ENCODE data around the gene TGM2. TPM values are rescaled to one million over a fixed set of nuclear protein-coding genes. Genes with fewer than 3 reads are reported as not detected.

Gene TGM2
- total and polyA plus RNA-seq, 10 donors = 9.3 to 167 (median 69.8) TPM

GRCh38 chr20:38156280-38156679 lies 8.8 kb downstream of the TGM2 start:
- no peaks in the 10 kb centered on the region for H3K27me3 ChIP-seq (replicated peaks in 1 of 7)
- WGBS, 5 donors = 88 to 96% (median 93%) methylated on average over 3 to 6 of the region's 6 CpGs
- peaks cover 0 to 35% (median 0%) of the 10 kb centered on the region in 6 donors for H3K36me3 ChIP-seq
- H3K27ac ChIP-seq = no peak overlapping the region
- no peaks in the 10 kb centered on the region for H3K9me3 ChIP-seq
- TF ChIP-seq POLR2A (IDR thresholded peaks at IDR 0.05) (no peak), POLR2AphosphoS5 (IDR thresholded peaks at IDR 0.05) (no peak)
- TF ChIP-seq, protein P1, sequence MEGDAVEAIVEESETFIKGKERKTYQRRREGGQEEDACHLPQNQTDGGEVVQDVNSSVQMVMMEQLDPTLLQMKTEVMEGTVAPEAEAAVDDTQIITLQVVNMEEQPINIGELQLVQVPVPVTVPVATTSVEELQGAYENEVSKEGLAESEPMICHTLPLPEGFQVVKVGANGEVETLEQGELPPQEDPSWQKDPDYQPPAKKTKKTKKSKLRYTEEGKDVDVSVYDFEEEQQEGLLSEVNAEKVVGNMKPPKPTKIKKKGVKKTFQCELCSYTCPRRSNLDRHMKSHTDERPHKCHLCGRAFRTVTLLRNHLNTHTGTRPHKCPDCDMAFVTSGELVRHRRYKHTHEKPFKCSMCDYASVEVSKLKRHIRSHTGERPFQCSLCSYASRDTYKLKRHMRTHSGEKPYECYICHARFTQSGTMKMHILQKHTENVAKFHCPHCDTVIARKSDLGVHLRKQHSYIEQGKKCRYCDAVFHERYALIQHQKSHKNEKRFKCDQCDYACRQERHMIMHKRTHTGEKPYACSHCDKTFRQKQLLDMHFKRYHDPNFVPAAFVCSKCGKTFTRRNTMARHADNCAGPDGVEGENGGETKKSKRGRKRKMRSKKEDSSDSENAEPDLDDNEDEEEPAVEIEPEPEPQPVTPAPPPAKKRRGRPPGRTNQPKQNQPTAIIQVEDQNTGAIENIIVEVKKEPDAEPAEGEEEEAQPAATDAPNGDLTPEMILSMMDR (IDR thresholded peaks at IDR 0.05 in 8 of 11, conservative IDR thresholded peaks at IDR 0.05 in 3 of 11) = no peak
- H3K4me3 ChIP-seq = no peak overlapping the region
- peaks cover 23 to 92% (median 59%) of the 10 kb centered on the region in 6 donors for H3K4me1 ChIP-seq
- DNase-seq = no peak
- intact Hi-C loops (cut with DNase I; ENCODE audit: low total_unique reads) = no loop called here

DNA sequence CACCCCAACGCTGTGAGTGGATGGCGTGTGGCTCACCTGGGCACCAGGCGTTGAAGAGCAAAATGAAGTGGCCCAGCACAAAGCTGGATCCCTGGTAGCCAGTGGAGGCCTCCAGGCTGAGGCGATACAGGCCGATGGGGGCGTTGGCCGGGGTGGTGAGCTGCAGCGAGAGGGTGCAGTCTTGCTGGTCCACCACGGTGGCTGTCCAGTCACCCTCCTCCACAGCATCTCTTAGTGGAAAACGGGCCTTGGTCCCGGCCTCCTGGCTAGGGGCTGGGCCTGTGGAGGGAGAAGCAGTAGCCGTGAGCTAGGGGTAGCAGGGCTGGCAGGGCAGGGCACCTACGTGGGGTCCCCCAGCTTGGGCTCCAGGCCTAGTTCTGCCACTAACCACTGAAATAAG lies 9.3 kb downstream of the TGM2 start:
- Histone ChIP-seq H3K27ac (peak overlapping the region in 1 of 8 donors; percentile 83), H3K4me1 (peaks cover 27 to 92% (median 62%) of the 10 kb centered on the region in 6 donors), H3K4me3 (no peak overlapping the region), H3K36me3 (peaks cover 0 to 32% (median under 1%) of the 10 kb centered on the region in 6 donors), H3K9me3 (no peaks in the 10 kb centered on the region), H3K27me3 (replicated peaks in 1 of 7) (no peaks in the 10 kb centered on the region)
- intact Hi-C loops (cut with DNase I; ENCODE audit: low total_unique reads) = no loop called here
- TF ChIP-seq POLR2A (IDR thresholded peaks at IDR 0.05) (no peak), POLR2AphosphoS5 (IDR thresholded peaks at IDR 0.05) (no peak)
- TF ChIP-seq, protein P1 (IDR thresholded peaks at IDR 0.05 in 8 of 11, conservative IDR thresholded peaks at IDR 0.05 in 3 of 11) = no peak
- 83 to 95% (median 92%) methylated on average over 13 of the region's 13 CpGs for WGBS, 5 donors
- no peak for DNase-seq

DNA sequence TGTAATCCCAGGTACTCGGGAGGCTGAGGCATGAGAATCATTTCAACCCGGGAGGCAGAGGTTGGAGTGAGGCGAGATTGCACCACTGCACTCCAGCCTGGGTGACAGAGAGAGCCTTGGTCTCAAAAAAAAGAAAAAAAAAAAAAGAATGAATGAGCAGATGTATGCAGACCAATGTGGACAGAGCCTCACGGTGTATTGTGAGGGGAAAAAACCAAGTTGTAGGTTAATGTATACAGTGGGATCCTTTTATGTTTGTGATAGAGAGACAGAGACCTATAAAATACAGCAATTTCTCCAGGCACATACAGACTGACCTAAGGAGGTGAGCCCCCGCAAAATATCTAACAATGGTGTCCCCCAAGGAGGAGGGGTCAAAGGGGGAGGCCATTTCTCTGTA lies 11.7 kb downstream of the TGM2 start:
- TF ChIP-seq, protein P1 (IDR thresholded peaks at IDR 0.05 in 8 of 11, conservative IDR thresholded peaks at IDR 0.05 in 3 of 11) = no peak
- no peak for TF ChIP-seq POLR2AphosphoS5 (IDR thresholded peaks at IDR 0.05)
- no peak for TF ChIP-seq POLR2A (IDR thresholded peaks at IDR 0.05)
- H3K36me3 ChIP-seq = peaks cover 0 to 43% (median 5%) of the 10 kb centered on the region in 6 donors
- peaks cover 23 to 91% (median 53%) of the 10 kb centered on the region in 6 donors for H3K4me1 ChIP-seq
- DNase-seq = no peak
- intact Hi-C loops (cut with DNase I; ENCODE audit: low total_unique reads) = no loop called here
- H3K27me3 ChIP-seq (replicated peaks in 1 of 7) = no peaks in the 10 kb centered on the region
- H3K4me3 ChIP-seq = no peak overlapping the region
- no peaks in the 10 kb centered on the region for H3K9me3 ChIP-seq
- 88 to 98% (median 91%) methylated on average over 5 of the region's 5 CpGs for WGBS, 5 donors
- peak overlapping the region in 7 of 8 donors; percentile 65 to 87 (median 77) for H3K27ac ChIP-seq

GRCh38 chr20:38152621-38153221 lies 12.3 kb downstream of the TGM2 start:
- Histone ChIP-seq H3K9me3 (no peaks in the 10 kb centered on the region), H3K27ac (peak overlapping the region; percentile 57 to 87 (median 75)), H3K4me1 (peaks cover 23 to 85% (median 48%) of the 10 kb centered on the region in 6 donors), H3K4me3 (peak overlapping the region in 1 of 8 donors; percentile 49), H3K27me3 (replicated peaks in 1 of 7) (no peaks in the 10 kb centered on the region), H3K36me3 (peaks cover 0 to 49% (median 5%) of the 10 kb centered on the region in 6 donors)
- intact Hi-C loops (cut with DNase I; ENCODE audit: low total_unique reads) = no loop called here
- WGBS, 5 donors = 17 to 28% (median 22%) methylated on average over 14 to 22 of the region's 22 CpGs
- DNase-seq = peak; percentile 91
- TF ChIP-seq POLR2AphosphoS5 (IDR thresholded peaks at IDR 0.05) = peak; percentile 80 to 90 (median 83)
- TF ChIP-seq, protein P1 (IDR thresholded peaks at IDR 0.05 in 8 of 11, conservative IDR thresholded peaks at IDR 0.05 in 3 of 11) = no peak

All from spleen (tissue), 11 donors.